Hypothalamus (tissue), 51 donors: ENCODE data around the gene CALY.
A peak's percentile ranks its signal among the peaks of the same experiment; 100 is the strongest.
"Not testable (repeated sequence)": the region's sequence is repeated elsewhere in the genome, so short reads cannot be mapped to it uniquely, and the experiment has no call there.

ENCODE experiments used
- DNase-seq, 51 donors: peaks; one replicate each; lab custom pipeline; 2025; lab: John Stamatoyannopoulos, UW

The CALY gene

GRCh38 chr10:133334503-133335245 is 2.0 kb downstream of the CALY start:
- no peak for DNase-seq

GRCh38 chr10:133332936-133333699 is 3.6 kb downstream of the CALY start:
- no peak for DNase-seq

- DNase-seq: peak in 48 of 51 donors; percentile 16 to 91 (median 72)
These were observed 7.0 kb downstream of the CALY start for GRCh38 chr10:133329491-133330202.

GRCh38 chr10:133328358-133329343 is 8.0 kb downstream of the CALY start:
- no peak for DNase-seq

- no peak for DNase-seq
These were observed 8.9 kb downstream of the CALY start for GRCh38 chr10:133327651-133328357.

GRCh38 chr10:133326745-133327650 is 9.7 kb downstream of the CALY start:
- DNase-seq: no peak

- peak in 1 of 51 donors; percentile 7 for DNase-seq
These were observed 10.5 kb downstream of the CALY start for GRCh38 chr10:133326223-133326551.

- peak in 2 of 51 donors; percentile 20 to 34 for DNase-seq
These were observed 11.1 kb downstream of the CALY start for GRCh38 chr10:133325440-133326222.

GRCh38 chr10:133324857-133325260 is 11.8 kb downstream of the CALY start:
- no peak for DNase-seq

- DNase-seq: peak in 18 of 51 donors; percentile 28 to 73 (median 48)
These were observed 12.4 kb downstream of the CALY start for GRCh38 chr10:133324198-133324792.

- not testable (repeated sequence) for DNase-seq
These were observed 14.5 kb downstream of the CALY start for GRCh38 chr10:133322064-133322709.

- not testable (repeated sequence) for DNase-seq
These were observed 15.8 kb downstream of the CALY start for GRCh38 chr10:133320852-133321422.

GRCh38 chr10:133318494-133319127 is 18.1 kb downstream of the CALY start:
- DNase-seq: peak in 27 of 51 donors; percentile 9 to 73 (median 40)

- DNase-seq: no peak
These were observed 20.0 kb downstream of the CALY start for GRCh38 chr10:133316732-133317131.

- no peak for DNase-seq
These were observed 20.4 kb downstream of the CALY start for GRCh38 chr10:133316266-133316665.

- no peak for DNase-seq
These were observed 20.8 kb downstream of the CALY start for GRCh38 chr10:133315847-133316246.
